ENCODE measurements around the gene RCC1. TPM values are rescaled to one million over a fixed set of nuclear protein-coding genes. Genes with fewer than 3 reads are reported as not detected.

RCC1 gene
- polyA plus RNA-seq, 1 donor (not counting 4 experiments of a cell fraction or from before 2014, with no cell fraction given), result 38.6 TPM

- Histone ChIP-seq H3K9ac (ENCODE audit: control insufficient read depth, extremely low read depth, insufficient read depth, low read length) (no peak overlapping the region), H3K27me3 (ENCODE audit: control insufficient read depth, extremely low read depth, insufficient read depth, low read length) (no peaks in the 10 kb centered on the region), H3K9me1 (ENCODE audit: control insufficient read depth, extremely low read depth, insufficient read depth, low read length) (peaks cover 6% of the 10 kb centered on the region), H3K4me3 (ENCODE audit: control insufficient read depth in 2 of 3, extremely low read depth in 1 of 3, insufficient read depth in 2 of 3, low read depth in 1 of 3, low read length in 3 of 3) (no peak overlapping the region), H3K4me2 (ENCODE audit: control insufficient read depth, extremely low read depth, insufficient read depth, low read depth, low read length) (peak overlapping the region; percentile 16), H3K27ac (ENCODE audit: control insufficient read depth, insufficient read depth, low read length) (peak overlapping the region; percentile 14), H3K79me2 (ENCODE audit: control insufficient read depth, insufficient read depth, low read length) (peaks cover 29% of the 10 kb centered on the region), H3K9me3 (ENCODE audit: control insufficient read depth, low read depth, low read length) (no peaks in the 10 kb centered on the region), H4K20me1 (ENCODE audit: control insufficient read depth, extremely low read depth, insufficient read depth, low read length) (peaks cover 27% of the 10 kb centered on the region), H3K4me1 (ENCODE audit: control insufficient read depth, extremely low read depth, insufficient read depth, low read length) (peaks cover 32% of the 10 kb centered on the region), H3K36me3 (ENCODE audit: control insufficient read depth in 2 of 2, extremely low read depth in 1 of 2, insufficient read depth in 2 of 2, low read length in 2 of 2) (peaks cover 21 to 32% of the 10 kb centered on the region in 2 experiments), H2AFZ (ENCODE audit: control insufficient read depth, low read length) (no peak overlapping the region)
- DNase-seq (ENCODE audit: low read depth, low spot score) (no peak), FAIRE-seq (no peak)
- dilution Hi-C loops (cut with MboI; ENCODE audit: extremely low pct_ligation_motif_present, low sequenced_read_pairs), result no loop called here
- TF ChIP-seq EZH2 (IDR thresholded peaks at IDR 0.05; ENCODE audit: low read length), result no peak
- no peak for TF ChIP-seq CTCF (optimal IDR thresholded peaks at IDR 0.05 in 1 of 3, IDR thresholded peaks at IDR 0.05 in 1 of 3, conservative IDR thresholded peaks at IDR 0.05 in 1 of 3; ENCODE audit: extremely low read depth in 1 of 3, insufficient read depth in 2 of 3, low read length in 3 of 3)
Observed at GRCh38 chr1:28578696-28579218, 72.9 kb downstream of the RCC1 start.

- Histone ChIP-seq H4K20me1 (ENCODE audit: control insufficient read depth, extremely low read depth, insufficient read depth, low read length) (peaks cover 27% of the 10 kb centered on the region), H3K36me3 (ENCODE audit: control insufficient read depth in 2 of 2, extremely low read depth in 1 of 2, insufficient read depth in 2 of 2, low read length in 2 of 2) (peaks cover 21 to 32% of the 10 kb centered on the region in 2 experiments), H3K27me3 (ENCODE audit: control insufficient read depth, extremely low read depth, insufficient read depth, low read length) (no peaks in the 10 kb centered on the region), H3K4me2 (ENCODE audit: control insufficient read depth, extremely low read depth, insufficient read depth, low read depth, low read length) (peak overlapping the region; percentile 99), H3K4me3 (ENCODE audit: control insufficient read depth in 2 of 3, extremely low read depth in 1 of 3, insufficient read depth in 2 of 3, low read depth in 1 of 3, low read length in 3 of 3) (peak overlapping the region in 2 of 3 experiments; percentile 84 to 88), H3K79me2 (ENCODE audit: control insufficient read depth, insufficient read depth, low read length) (peaks cover 29% of the 10 kb centered on the region), H3K9me3 (ENCODE audit: control insufficient read depth, low read depth, low read length) (no peaks in the 10 kb centered on the region), H3K4me1 (ENCODE audit: control insufficient read depth, extremely low read depth, insufficient read depth, low read length) (peaks cover 29% of the 10 kb centered on the region), H3K9me1 (ENCODE audit: control insufficient read depth, extremely low read depth, insufficient read depth, low read length) (peaks cover 6% of the 10 kb centered on the region), H2AFZ (ENCODE audit: control insufficient read depth, low read length) (no peak overlapping the region), H3K27ac (ENCODE audit: control insufficient read depth, insufficient read depth, low read length) (peak overlapping the region; percentile 4), H3K9ac (ENCODE audit: control insufficient read depth, extremely low read depth, insufficient read depth, low read length) (peak overlapping the region; percentile 85)
- DNase-seq (ENCODE audit: low read depth, low spot score) (peak; percentile 46), FAIRE-seq (no peak)
- TF ChIP-seq EZH2 (IDR thresholded peaks at IDR 0.05; ENCODE audit: low read length), result no peak
- TF ChIP-seq CTCF (optimal IDR thresholded peaks at IDR 0.05 in 1 of 3, IDR thresholded peaks at IDR 0.05 in 1 of 3, conservative IDR thresholded peaks at IDR 0.05 in 1 of 3; ENCODE audit: extremely low read depth in 1 of 3, insufficient read depth in 2 of 3, low read length in 3 of 3), result no peak
- dilution Hi-C loops (cut with MboI; ENCODE audit: extremely low pct_ligation_motif_present, low sequenced_read_pairs), result no loop called here
Observed at GRCh38 chr1:28579401-28579800, 73.6 kb downstream of the RCC1 start.

Measured in keratinocyte (primary cell).